H9 (cell line): Measurements from ENCODE around the gene EVL. TPM values are rescaled to one million over a fixed set of nuclear protein-coding genes. Genes with fewer than 3 reads are reported as not detected.
A peak's percentile ranks its signal among the peaks of the same experiment; 100 is the strongest.

Experiments
- DNase-seq: peaks from one replicate; pipeline ENCODE4 v3.0.0-alpha.2; 2017
- H2AFZ ChIP-seq: one replicate; pipeline ENCODE4 v1.6.1; 2013; ENCODE audit warnings: mild to moderate bottlenecking, low read length, control low read depth, moderate library complexity
- H2AK5ac ChIP-seq: 2 replicates; pipeline ENCODE4 v1.6.1; 2013; ENCODE audit warnings: low read length, control low read depth, mixed read lengths; ENCODE audit not compliant: insufficient read length
- H2BK120ac ChIP-seq: one replicate; pipeline ENCODE4 v1.6.1; 2013; ENCODE audit warnings: low read depth, mild to moderate bottlenecking, low read length, control low read depth, inconsistent platforms; ENCODE audit not compliant: poor library complexity, severe bottlenecking
- H2BK12ac ChIP-seq: 2 replicates; pipeline ENCODE4 v1.6.1; 2013; ENCODE audit warnings: low read length, control low read depth, mixed read lengths, low read depth; ENCODE audit not compliant: insufficient read length
- H2BK15ac ChIP-seq: 2 replicates; pipeline ENCODE4 v1.6.1; 2013; ENCODE audit warnings: low read depth, low read length, control low read depth
- H2BK20ac ChIP-seq: one replicate; pipeline ENCODE4 v1.6.1; 2013; ENCODE audit warnings: low read depth, mild to moderate bottlenecking, low read length, control low read depth, inconsistent platforms; ENCODE audit not compliant: poor library complexity, severe bottlenecking
- H2BK5ac ChIP-seq: 2 replicates; pipeline ENCODE4 v1.6.1; 2013; ENCODE audit warnings: low read length, control low read depth, mixed read lengths; ENCODE audit not compliant: insufficient read length
- H3K14ac ChIP-seq: 2 replicates; pipeline ENCODE4 v1.6.1; 2013; ENCODE audit warnings: low read length, control low read depth; ENCODE audit not compliant: insufficient read depth
- H3K18ac ChIP-seq: 2 replicates; pipeline ENCODE4 v1.6.1; 2013; ENCODE audit warnings: low read depth, mild to moderate bottlenecking, mixed read lengths, low read length, control low read depth; ENCODE audit not compliant: insufficient read length
- H3K23ac ChIP-seq: 2 replicates; pipeline ENCODE4 v1.6.1; 2013; ENCODE audit warnings: low read length, control low read depth, mixed read lengths, low read depth; ENCODE audit not compliant: insufficient read length
- H3K23me2 ChIP-seq: 2 replicates; pipeline ENCODE4 v1.6.1; 2013; ENCODE audit warnings: low read depth, mild to moderate bottlenecking, mixed read lengths, low read length, control low read depth; ENCODE audit not compliant: insufficient read length, poor library complexity, severe bottlenecking
- H3K27ac ChIP-seq: 2 replicates; pipeline ENCODE4 v1.5.1; 2013; ENCODE audit warnings: low read length, control low read depth, mixed read lengths, low read depth; ENCODE audit not compliant: insufficient read length
- H3K27me3 ChIP-seq: 2 replicates; pipeline ENCODE4 v1.6.1; 2013; ENCODE audit warnings: low read length, control low read depth, inconsistent platforms; ENCODE audit not compliant: insufficient read depth
- H3K4ac ChIP-seq: 2 replicates; pipeline ENCODE4 v1.6.1; 2013; ENCODE audit warnings: low read depth, mild to moderate bottlenecking, control low read depth, inconsistent platforms, low read length, moderate library complexity
- H3K4me1 ChIP-seq: 2 replicates; pipeline ENCODE4 v1.6.1; 2013; ENCODE audit warnings: low read length, control low read depth, inconsistent platforms; ENCODE audit not compliant: insufficient read depth
- H3K4me2 ChIP-seq: 2 replicates; pipeline ENCODE4 v1.6.1; 2013; ENCODE audit warnings: low read length, control low read depth, mixed read lengths; ENCODE audit not compliant: insufficient read length, insufficient read depth
- H3K56ac ChIP-seq: 2 replicates; pipeline ENCODE4 v1.6.1; 2013; ENCODE audit warnings: low read depth, mild to moderate bottlenecking, mixed read lengths, low read length, control low read depth; ENCODE audit not compliant: insufficient read length
- H3K79me1 ChIP-seq: 2 replicates; pipeline ENCODE4 v1.6.1; 2013; ENCODE audit warnings: low read depth, mild to moderate bottlenecking, moderate library complexity, low read length, control low read depth, inconsistent platforms; ENCODE audit not compliant: insufficient read depth, poor library complexity, severe bottlenecking
- H3K79me2 ChIP-seq: 2 replicates; pipeline ENCODE4 v1.6.1; 2013; ENCODE audit warnings: low read length, control low read depth, inconsistent platforms; ENCODE audit not compliant: insufficient read depth
- H3K9ac ChIP-seq: 2 replicates; pipeline ENCODE4 v1.6.1; 2013; ENCODE audit warnings: low read length, control low read depth, mixed read lengths; ENCODE audit not compliant: insufficient read length; ENCODE audit errors: extremely low read depth
- H3K9me3 ChIP-seq: one replicate; pipeline ENCODE4 v1.6.1; 2013; ENCODE audit warnings: low read depth, low read length, inconsistent platforms; ENCODE audit not compliant: control insufficient read depth
- H3T11ph ChIP-seq: one replicate; pipeline ENCODE4 v1.6.1; 2013; ENCODE audit warnings: mild to moderate bottlenecking, low read length, control low read depth, inconsistent platforms
- H4K20me1 ChIP-seq: one replicate; pipeline ENCODE4 v1.6.1; 2013; ENCODE audit not compliant: control insufficient read depth, insufficient read length, insufficient read depth
- H4K5ac ChIP-seq: 2 replicates; pipeline ENCODE4 v1.6.1; 2013; ENCODE audit warnings: low read depth, mild to moderate bottlenecking, mixed read lengths, low read length, control low read depth; ENCODE audit not compliant: insufficient read length
- H4K8ac ChIP-seq: replicated peaks from 2 replicates; pipeline ENCODE4 v1.6.1; 2013; ENCODE audit warnings: low read length, control low read depth, mixed read lengths, low read depth; ENCODE audit not compliant: insufficient read length
- H4K91ac ChIP-seq: 2 replicates; pipeline ENCODE4 v1.6.1; 2013; ENCODE audit warnings: low read depth, mild to moderate bottlenecking, moderate library complexity, mixed read lengths, low read length, control low read depth; ENCODE audit not compliant: insufficient read length
- H3K27ac Mint-ChIP-seq, 3 experiments: 2 replicates in 2 of 3; 3 replicates in 1 of 3; pipeline ENCODE4 v1.8.0; 2020 to 2021; ENCODE audit warnings: mixed read lengths in 3 of 3, mild to moderate bottlenecking in 1 of 3, moderate library complexity in 1 of 3
- H3K27me3 Mint-ChIP-seq: 2 replicates; pipeline ENCODE4 v1.8.0; 2021; ENCODE audit warnings: low read depth, mild to moderate bottlenecking, moderate library complexity, mixed read lengths
- H3K36me3 Mint-ChIP-seq, 3 experiments: 2 replicates in 2 of 3; 3 replicates in 1 of 3; pipeline ENCODE4 v1.8.0; 2020 to 2021; ENCODE audit warnings: low read depth in 3 of 3, mixed read lengths in 3 of 3; ENCODE audit not compliant: insufficient read depth in 1 of 3
- H3K4me1 Mint-ChIP-seq, 2 experiments: 2 replicates each; pipeline ENCODE4 v1.8.0; 2020; ENCODE audit warnings: mixed read lengths in 2 of 2
- H3K4me3 Mint-ChIP-seq, 2 experiments: 2 replicates in 1 of 2; 3 replicates in 1 of 2; pipeline ENCODE4 v1.8.0; 2020 to 2021; ENCODE audit warnings: mild to moderate bottlenecking in 2 of 2, mixed read lengths in 2 of 2, moderate library complexity in 1 of 2
- H3K9me3 Mint-ChIP-seq, 2 experiments: 2 replicates in 1 of 2; 3 replicates in 1 of 2; pipeline ENCODE4 v1.8.0; 2020; ENCODE audit warnings: mild to moderate bottlenecking in 2 of 2, mixed read lengths in 2 of 2, moderate library complexity in 1 of 2
- CTCF ChIP-seq: fragments of 200-600 bp; sonication (generic); conservative IDR thresholded peaks from 3 replicates; pipeline ENCODE4 v1.8.0; 2021; ENCODE audit warnings: antibody characterized with exemption, mild to moderate bottlenecking
- WGBS: extraction: QIAGEN DNeasy Blood & Tissue Kit; methylation state at CpG from one replicate; pipeline ENCODE4 v1.1.7; 2013; ENCODE audit warnings: missing lambda C conversion rate, low lambda C conversion rate, mixed read lengths; ENCODE audit not compliant: insufficient read length; ENCODE audit errors: extremely low coverage; 5-methylcytosine and 5-hydroxymethylcytosine counted together
- total RNA-seq: library from RNA; stranded (reverse); gene quantifications from 2 replicates; pipeline ENCODE4 v1.2.1, GENCODE V29; 2021

EVL gene
- total RNA-seq, 1 experiment from 2014 or later = 53.2 TPM

- no peaks in the 10 kb centered on the region for H3K27me3 ChIP-seq
- H3K14ac ChIP-seq = no peak overlapping the region
- H3K18ac ChIP-seq = no peak overlapping the region
- H2BK5ac ChIP-seq = no peak overlapping the region
- H3K9ac ChIP-seq = no peak overlapping the region
- WGBS = no CpG with 5 or more reads among the region's 18 CpGs
- H4K5ac ChIP-seq = no peak overlapping the region
- no peaks in the 10 kb centered on the region for H3K27me3 Mint-ChIP-seq
- no peak overlapping the region for H2AK5ac ChIP-seq
- no peaks in the 10 kb centered on the region for H3K23me2 ChIP-seq
- no peak overlapping the region for H3K4ac ChIP-seq
- H2AFZ ChIP-seq = no peak overlapping the region
- no peak for DNase-seq
- H4K8ac ChIP-seq = no peak overlapping the region
- peaks cover 2% of the 10 kb centered on the region; the same call in 1 of the 2 replicates for H3K4me1 ChIP-seq
- no peak overlapping the region for H3K4me2 ChIP-seq
- H3K79me1 ChIP-seq = no peaks in the 10 kb centered on the region
- H2BK12ac ChIP-seq = no peak overlapping the region
- peaks cover 10 to 17% of the 10 kb centered on the region in 2 experiments for H3K4me1 Mint-ChIP-seq
- no peak overlapping the region for H3K56ac ChIP-seq
- no peaks in the 10 kb centered on the region for H3K9me3 Mint-ChIP-seq
- H2BK20ac ChIP-seq = no peak overlapping the region
- no peak overlapping the region for H3K4me3 Mint-ChIP-seq
- no peak overlapping the region for H4K91ac ChIP-seq
- H4K20me1 ChIP-seq = no peaks in the 10 kb centered on the region
- no peak overlapping the region for H3T11ph ChIP-seq
- H3K36me3 Mint-ChIP-seq = peaks cover 0 to 5% (median 3%) of the 10 kb centered on the region in 3 experiments; a peak in 3 of 7 replicates
- H3K23ac ChIP-seq = no peak overlapping the region
- H3K27ac Mint-ChIP-seq = 0 out of 7 replicates have a peak overlapping the region, but pooled peaks of 1 of the 3 experiments have one; percentile 14
- H3K9me3 ChIP-seq = no peaks in the 10 kb centered on the region
- H2BK120ac ChIP-seq = no peak overlapping the region
- no peak overlapping the region for H3K27ac ChIP-seq
- H3K79me2 ChIP-seq = no peaks in the 10 kb centered on the region
- TF ChIP-seq CTCF = no peak
- H2BK15ac ChIP-seq = no peak overlapping the region
Measured at GRCh38 chr14:100144996-100145646, 79.9 kb downstream of the EVL start.
